ENCODE results near the gene CS.

CS gene

DNA sequence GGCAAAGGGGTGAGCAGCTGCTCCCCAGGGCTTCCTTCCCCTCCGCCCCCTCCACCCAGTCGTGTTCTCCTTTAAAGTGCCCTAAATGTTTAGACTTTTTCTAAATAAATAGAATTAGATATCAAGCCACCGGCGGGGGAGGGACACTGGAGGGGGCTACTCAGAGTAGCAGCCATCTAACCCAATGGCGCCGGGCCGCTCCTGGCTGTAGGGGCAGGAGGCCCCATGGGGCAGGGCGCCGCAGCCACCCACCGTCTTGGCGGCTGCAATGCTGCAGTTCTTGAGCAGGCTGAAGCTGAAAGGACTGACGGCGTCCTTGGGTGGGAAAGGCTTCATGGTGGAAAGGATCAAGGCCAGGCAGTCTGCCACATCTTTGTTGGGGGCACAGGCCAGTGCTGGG is 57.1 kb downstream of the CS start:
- no peak for DNase-seq

DNA sequence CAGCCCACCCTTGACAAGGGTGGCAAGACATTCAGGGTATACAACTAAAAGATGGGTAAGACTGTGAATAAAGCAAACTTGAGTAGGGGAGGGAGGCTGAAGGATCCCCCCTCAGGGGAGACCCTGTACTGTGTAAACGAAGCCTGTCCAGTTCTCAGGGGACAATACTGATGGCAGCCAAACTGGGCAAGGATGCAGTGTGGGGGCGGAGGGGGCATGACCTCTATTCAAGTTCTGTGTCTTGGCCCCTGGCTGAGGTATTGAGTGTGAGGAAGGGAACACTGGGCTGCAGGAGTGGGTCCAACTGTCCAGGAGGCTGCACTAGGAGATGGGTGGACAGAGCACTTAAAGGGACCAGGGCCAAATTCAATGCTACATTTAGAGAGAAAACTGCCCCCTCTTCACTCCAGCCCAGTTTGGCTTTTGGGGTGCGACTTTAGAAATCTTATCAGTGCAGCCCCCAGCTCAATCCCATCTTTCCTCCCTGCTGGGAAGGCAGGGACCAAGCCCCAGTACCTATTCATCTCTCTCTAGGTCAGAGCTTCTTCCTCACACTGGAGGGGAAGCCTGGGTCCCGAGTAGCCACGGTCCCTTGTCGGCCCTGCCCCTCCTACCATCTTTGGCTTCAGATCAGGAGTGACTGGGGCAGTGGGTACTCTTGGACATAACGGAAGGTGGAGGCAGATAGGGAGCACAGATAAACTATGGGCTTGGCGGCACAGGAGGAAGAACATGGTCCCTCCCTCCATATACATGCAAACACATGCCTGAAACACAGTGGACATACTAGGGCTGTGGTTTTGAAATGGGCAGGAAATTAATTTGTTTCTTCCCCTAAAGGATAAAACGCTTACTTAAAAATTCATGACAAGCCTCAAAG is 58.5 kb downstream of the CS start:
- no peak for DNase-seq

GRCh38 chr12:56237552-56237951 is 62.6 kb downstream of the CS start:
- DNase-seq, result no peak

DNA sequence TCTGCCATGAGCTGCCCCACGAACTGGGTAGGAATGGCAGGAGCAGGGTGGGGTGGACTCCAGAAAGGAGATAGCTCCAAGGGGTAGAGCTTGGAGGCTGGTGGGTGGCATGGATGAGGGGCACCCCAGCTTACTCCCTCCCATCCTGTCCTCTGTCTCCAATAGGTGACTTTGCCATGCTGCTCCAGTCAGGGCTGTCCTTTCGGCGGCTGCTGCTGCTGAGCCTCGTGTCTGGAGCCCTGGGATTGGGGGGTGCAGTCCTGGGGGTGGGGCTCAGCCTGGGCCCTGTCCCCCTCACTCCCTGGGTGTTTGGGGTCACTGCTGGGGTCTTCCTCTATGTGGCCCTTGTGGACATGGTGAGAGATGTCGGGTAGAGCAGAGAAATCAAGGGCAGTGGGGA is 63.1 kb downstream of the CS start:
- DNase-seq, result no peak

DNA sequence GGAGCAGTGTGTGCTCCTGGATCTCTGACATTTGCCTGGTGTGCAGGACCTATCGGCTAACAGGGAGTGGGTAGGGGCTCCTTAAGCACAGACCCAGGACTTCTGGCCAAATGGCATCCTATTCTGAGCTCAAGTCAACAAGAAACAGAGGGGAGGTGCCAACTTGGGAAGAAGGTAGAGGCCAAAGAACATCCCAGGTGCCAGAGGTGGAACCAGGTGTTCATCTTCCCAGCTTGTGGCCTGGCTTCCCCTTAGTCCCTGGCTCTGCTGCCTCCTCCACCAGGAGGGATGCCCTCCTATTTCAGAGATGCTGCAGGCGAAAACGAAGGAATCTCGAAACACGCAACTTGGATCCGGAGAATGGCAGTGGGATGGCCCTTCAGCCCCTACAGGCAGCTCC is 64.0 kb downstream of the CS start:
- DNase-seq, result no peak

DNA sequence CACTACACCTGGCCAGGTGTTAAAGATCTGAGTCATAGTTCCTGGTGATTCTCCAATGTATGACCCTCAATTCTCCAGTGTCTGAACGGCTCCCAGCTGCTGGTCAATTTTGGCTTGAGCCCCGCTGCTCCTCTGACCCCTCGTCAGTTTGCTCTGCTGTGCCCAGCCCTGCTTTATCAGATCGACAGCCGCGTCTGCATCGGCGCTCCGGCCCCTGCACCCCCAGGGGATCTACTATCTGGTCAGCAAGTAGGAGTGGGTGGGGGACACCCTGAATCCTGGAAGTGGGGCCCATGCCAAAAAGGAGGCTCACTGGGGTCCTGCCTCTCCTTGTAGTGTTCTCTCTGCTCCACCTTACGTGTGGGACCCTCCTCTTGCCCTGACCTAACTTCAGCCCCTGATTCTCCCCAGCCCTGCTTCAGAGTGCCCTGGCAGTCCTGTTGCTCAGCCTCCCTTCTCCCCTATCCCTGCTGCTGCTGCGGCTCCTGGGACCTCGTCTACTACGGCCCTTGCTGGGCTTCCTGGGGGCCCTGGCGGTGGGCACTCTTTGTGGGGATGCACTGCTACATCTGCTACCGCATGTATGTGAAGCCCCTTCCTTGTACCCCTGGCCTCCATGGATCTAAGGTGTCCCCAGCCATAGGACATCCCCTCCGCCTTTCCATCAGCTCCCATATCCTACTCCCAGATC is 65.2 kb downstream of the CS start:
- no peak for DNase-seq

DNA sequence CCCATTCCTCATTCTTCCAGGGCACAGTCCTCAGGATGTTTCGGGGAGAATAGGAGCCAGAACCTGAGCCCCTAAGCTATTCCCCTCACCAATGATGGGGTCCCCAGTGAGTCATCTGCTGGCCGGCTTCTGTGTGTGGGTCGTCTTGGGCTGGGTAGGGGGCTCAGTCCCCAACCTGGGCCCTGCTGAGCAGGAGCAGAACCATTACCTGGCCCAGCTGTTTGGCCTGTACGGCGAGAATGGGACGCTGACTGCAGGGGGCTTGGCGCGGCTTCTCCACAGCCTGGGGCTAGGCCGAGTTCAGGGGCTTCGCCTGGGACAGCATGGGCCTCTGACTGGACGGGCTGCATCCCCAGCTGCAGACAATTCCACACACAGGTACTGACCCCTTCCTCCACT is 68.9 kb downstream of the CS start:
- DNase-seq, result no peak

DNA sequence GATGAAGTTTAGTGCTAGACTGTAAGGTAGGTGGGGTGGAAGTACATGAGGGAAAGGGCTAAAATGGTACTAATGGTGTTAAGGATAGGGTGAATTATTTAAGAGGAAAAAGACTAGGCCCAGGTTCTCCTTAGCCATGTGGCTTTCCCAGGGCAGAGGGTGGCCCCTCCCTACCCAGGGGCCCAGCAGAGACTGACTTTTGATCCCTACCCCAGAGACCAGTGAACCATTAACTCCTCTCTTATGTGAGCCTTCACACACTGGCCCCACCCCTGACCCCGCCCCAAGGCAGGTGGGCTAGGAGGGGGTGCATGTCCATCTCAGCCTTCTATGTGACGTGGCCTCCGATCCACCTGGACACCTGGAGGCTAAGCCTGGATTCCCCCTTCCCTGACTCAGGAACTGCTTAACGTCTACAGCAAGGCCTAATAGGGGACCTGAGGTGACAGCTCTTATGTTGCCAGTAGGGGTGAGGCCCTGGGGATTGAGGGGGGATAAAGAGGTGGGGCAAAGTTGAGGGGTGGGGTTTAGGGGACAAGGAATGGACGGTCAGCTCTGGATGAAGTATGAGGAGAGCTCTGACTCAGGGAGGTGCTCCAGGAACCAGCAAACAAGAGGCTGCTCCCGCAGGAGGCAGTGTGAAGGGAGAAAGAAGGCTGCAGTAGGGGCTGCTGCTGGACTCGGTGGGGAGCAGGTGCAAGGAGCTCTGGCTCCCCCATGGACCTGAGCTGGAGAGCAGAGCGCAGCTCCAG is 69.5 kb downstream of the CS start:
- DNase-seq, result no peak

- no peak for DNase-seq
Measured at GRCh38 chr12:56229916-56230431, 70.2 kb downstream of the CS start, which contains the start of gene SLC39A5. Gene SLC39A5 (plus strand): TSS chr12:56230051. CDS start chr12:56231275, 1,224 bp downstream.

- DNase-seq, result no peak
Measured at GRCh38 chr12:56229082-56229481, 71.0 kb downstream of the CS start.

DNA sequence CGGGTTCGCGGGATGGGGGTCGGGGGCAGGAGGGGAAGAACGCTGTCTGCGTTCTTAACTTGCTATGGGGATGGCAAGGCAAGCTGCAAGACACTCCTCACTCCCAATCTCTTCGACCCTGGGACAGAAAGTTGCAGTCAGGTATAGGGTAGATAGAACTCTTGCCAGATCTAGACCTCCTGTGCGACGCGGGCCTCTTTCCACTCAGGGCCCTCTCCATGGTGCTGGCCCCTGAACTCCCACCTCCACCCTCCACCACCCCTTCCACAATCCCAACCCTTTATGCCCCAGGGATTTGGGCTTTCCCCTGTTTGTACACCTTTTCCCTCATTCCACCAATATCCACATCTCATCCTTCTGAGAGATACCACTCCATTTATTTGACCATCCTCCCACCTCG is 75.2 kb downstream of the CS start:
- no peak for DNase-seq

- DNase-seq, result peak; percentile 99
Measured at GRCh38 chr12:56224102-56224701, 75.9 kb downstream of the CS start, which contains the start of gene NABP2. Gene NABP2 (plus strand): TSS chr12:56224342. CDS start chr12:56224857, 515 bp downstream.

DNA sequence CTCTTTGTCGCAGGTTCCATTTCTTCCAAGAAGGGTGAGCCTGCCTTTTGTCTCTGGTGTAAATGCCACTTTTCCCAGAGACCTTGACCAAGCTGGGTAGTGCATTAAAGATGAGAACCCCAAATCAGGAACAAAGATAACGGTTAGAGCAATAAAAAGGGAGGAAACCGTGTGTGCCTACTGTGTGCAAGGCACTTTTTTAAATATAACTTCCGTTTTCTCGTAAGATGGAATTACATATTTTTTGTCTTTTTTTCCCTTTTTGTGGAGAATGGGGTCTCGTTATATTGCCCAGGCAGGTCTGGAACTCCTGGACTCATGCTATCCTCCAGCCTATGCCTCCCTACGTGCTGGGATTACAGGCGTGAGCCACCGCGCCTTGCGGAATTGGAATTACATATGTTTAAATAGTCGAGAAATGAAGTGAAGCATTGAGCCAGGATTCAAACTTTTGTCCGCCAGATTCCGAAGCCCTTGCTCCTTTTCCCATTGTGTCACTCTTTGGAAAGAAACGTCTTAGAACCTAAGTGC is 76.5 kb downstream of the CS start:
- DNase-seq, result no peak

DNA sequence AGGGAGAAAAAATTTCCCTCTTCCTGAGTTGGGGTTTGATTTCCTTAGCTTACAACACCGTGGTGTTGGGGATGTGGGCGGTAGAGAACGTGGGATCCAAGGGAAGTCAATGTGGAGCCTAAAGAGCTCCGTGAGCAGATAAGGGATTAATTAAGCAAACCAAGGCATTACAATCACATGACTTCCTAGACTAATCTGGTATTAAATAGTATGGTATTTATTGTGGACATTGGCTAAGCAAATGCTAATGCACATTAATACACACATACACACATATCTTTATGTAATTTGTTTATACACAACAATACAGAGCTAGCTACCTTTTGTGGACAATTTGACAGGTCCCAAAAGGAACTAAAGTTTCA is 77.6 kb downstream of the CS start:
- DNase-seq, result no peak

DNA sequence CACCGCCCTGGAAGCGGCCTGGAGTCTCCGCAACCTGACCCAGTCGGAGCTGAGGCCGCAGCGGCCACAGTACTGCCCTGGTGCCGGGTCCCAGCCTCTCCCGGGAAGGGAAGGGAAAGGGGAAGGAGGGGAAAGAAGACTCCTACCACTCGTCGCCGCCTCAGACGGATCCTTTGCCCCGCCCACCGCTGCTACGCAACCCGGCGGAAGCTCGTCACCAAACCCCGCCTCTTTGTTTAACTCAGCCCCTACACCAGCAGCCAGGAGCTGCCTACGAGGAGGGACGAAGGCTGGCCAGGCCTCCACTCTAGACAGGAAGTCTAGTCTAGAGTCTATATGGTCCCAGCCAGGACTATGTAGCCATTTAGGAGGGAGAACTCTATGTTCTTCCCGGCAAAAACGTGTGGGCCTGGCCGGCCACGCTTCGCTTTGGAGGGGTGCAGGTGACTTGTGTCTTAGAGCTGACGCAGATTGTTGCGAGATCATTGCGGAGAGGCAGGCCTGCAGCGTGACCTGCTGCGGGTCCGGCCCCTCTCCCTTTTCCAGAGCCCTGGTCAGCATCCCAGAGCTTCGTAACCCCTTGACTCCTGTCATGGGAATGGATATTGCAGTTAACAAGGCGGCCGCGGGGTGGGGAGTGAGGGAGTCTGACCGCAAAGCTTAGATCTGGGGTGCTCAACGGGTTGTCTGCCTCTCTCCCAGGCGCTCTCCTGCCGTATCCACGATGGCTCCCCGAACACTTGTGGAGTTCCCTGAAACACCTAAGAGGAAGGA is 78.2 kb downstream of the CS start, which contains the start of gene RNF41:
Gene RNF41, minus strand, starts transcription at position 166 of the 774 bp plus-strand sequence. CDS start 7,875 bp downstream, outside the sequence.
- peak; percentile 98 for DNase-seq

Data from fibroblast of skin of right biceps (primary cell).